OCI-LY3 (cell line): Measurements from ENCODE around the gene FAM98A.

ENCODE experiments used
- H2AFZ ChIP-seq: fragments of 200-600, 300-600 bp; shearing (Covaris generic); 2 replicates; pipeline ENCODE4 v1.6.0; 2014; ENCODE audit warnings: antibody characterized with exemption, low read depth, low read length
- H3K27ac ChIP-seq: fragments of 200-600, 300-600 bp; sonication (generic); 2 replicates; pipeline ENCODE4 v1.5.1; 2014; ENCODE audit warnings: mild to moderate bottlenecking, low read length, moderate library complexity, mixed read lengths
- H3K27me3 ChIP-seq: fragments of 200-600, 300-600 bp; sonication (generic); 2 replicates; pipeline ENCODE4 v1.6.1; 2014; ENCODE audit warnings: low read depth, low read length, mixed read lengths
- H3K36me3 ChIP-seq: fragments of 200-600, 300-600 bp; sonication (generic); replicated peaks from 2 replicates; pipeline ENCODE3; 2014; ENCODE audit warnings: low read depth, low read length, mixed read lengths
- H3K4me1 ChIP-seq: fragments of 300-600, 200-600 bp; sonication (generic); 2 replicates; pipeline ENCODE4 v1.6.1; 2014; ENCODE audit warnings: low read length, mixed read lengths
- H3K4me2 ChIP-seq: fragments of 200-600, 300-600 bp; sonication (generic); 2 replicates; pipeline ENCODE4 v1.6.1; 2014; ENCODE audit warnings: low read length, mixed read lengths
- H3K4me3 ChIP-seq: fragments of 300-600, 200-600 bp; sonication (generic); 2 replicates; pipeline ENCODE4 v1.5.1; 2014; ENCODE audit warnings: antibody characterized with exemption, mild to moderate bottlenecking, low read length, moderate library complexity
- H3K79me2 ChIP-seq: fragments of 300-600, 200-600 bp; shearing (Covaris generic); 2 replicates; pipeline ENCODE4 v1.6.1; 2014; ENCODE audit warnings: mild to moderate bottlenecking, low read length, mixed read lengths
- H3K9ac ChIP-seq: fragments of 300-600, 200-600 bp; shearing (Covaris generic); 2 replicates; pipeline ENCODE4 v1.6.0; 2014; ENCODE audit warnings: mild to moderate bottlenecking, low read length, moderate library complexity
- H3K9me3 ChIP-seq: fragments of 200-600, 300-600 bp; shearing (Covaris generic); 2 replicates; pipeline ENCODE4 v1.6.1; 2014; ENCODE audit warnings: low read length, mixed read lengths; ENCODE audit not compliant: insufficient read depth
- H4K20me1 ChIP-seq: fragments of 200-600, 300-600 bp; sonication (generic); 2 replicates; pipeline ENCODE4 v1.6.1; 2016; ENCODE audit warnings: low read length, mixed read lengths; ENCODE audit not compliant: insufficient read depth
- EZH2phosphoT487 ChIP-seq: fragments of 200-600 bp; shearing (Covaris generic); IDR thresholded peaks from 2 replicates; pipeline ENCODE4 v1.6.1; 2018; ENCODE audit warnings: antibody characterized with exemption, mixed run types, low read depth
- TF ChIP-seq, protein P1 (sequence below): fragments of 200-600, 300-600 bp; sonication (generic); IDR thresholded peaks from 2 replicates; pipeline ENCODE4 v1.5.1; 2014; ENCODE audit warnings: antibody characterized with exemption, low read length, low read depth

The FAM98A gene

DNA sequence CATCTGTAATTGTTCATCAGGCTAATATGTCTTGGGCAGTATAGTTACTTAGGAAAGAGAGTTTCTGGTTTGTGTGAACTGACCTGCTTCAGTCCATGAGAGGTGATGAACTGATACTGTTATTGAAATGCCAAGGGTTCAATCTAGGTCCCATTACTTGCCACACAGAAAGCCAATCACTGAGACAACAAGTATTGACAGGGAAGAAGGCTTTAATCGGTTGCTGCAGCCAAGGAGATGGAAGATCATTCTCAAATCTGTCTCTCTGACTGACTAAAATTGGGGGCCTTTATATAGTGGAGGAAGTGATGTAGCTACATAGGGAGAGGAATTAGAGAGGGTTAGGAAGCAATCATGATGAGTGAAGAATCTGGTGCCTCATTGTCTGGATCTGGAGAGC is 19.9 kb upstream of the FAM98A start:
- Histone ChIP-seq H3K27ac (peak overlapping the region; percentile 5; the same call in 1 of the 2 replicates), H3K4me1 (peaks cover 8% of the 10 kb centered on the region; the same call in 1 of the 2 replicates), H3K4me3 (no peak overlapping the region), H3K36me3 (peaks cover 23% of the 10 kb centered on the region), H2AFZ (no peak overlapping the region), H3K4me2 (no peak overlapping the region), H4K20me1 (no peaks in the 10 kb centered on the region), H3K79me2 (no peaks in the 10 kb centered on the region), H3K9me3 (peaks cover 17% of the 10 kb centered on the region), H3K27me3 (no peaks in the 10 kb centered on the region), H3K9ac (no peak overlapping the region)
- TF ChIP-seq, protein P1, sequence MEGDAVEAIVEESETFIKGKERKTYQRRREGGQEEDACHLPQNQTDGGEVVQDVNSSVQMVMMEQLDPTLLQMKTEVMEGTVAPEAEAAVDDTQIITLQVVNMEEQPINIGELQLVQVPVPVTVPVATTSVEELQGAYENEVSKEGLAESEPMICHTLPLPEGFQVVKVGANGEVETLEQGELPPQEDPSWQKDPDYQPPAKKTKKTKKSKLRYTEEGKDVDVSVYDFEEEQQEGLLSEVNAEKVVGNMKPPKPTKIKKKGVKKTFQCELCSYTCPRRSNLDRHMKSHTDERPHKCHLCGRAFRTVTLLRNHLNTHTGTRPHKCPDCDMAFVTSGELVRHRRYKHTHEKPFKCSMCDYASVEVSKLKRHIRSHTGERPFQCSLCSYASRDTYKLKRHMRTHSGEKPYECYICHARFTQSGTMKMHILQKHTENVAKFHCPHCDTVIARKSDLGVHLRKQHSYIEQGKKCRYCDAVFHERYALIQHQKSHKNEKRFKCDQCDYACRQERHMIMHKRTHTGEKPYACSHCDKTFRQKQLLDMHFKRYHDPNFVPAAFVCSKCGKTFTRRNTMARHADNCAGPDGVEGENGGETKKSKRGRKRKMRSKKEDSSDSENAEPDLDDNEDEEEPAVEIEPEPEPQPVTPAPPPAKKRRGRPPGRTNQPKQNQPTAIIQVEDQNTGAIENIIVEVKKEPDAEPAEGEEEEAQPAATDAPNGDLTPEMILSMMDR: no peak
- TF ChIP-seq EZH2phosphoT487: no peak

DNA sequence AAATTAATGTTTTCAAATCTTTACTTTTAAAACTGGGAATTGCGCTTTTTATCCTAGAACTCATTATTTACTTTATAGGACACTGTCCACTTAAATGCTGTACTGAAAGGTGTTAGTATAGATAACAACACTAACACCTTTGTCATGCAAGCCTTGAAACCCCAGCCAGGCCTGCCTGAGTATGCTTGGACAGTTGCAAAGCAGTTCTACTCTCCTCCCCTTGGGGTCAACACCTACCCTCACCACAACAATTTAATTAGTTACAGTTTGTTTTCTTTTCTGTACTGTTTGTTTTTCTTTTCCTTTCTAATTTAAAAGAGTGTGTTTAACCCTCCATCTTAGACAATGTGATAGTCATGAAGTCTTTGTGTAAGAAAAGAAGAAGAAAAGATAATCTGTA is 18.9 kb upstream of the FAM98A start:
- Histone ChIP-seq H3K79me2 (no peaks in the 10 kb centered on the region), H3K4me3 (no peak overlapping the region), H3K4me2 (no peak overlapping the region), H3K9me3 (peaks cover 17% of the 10 kb centered on the region), H3K27me3 (no peaks in the 10 kb centered on the region), H4K20me1 (no peaks in the 10 kb centered on the region), H3K36me3 (peaks cover 23% of the 10 kb centered on the region), H2AFZ (no peak overlapping the region), H3K9ac (no peak overlapping the region), H3K4me1 (peaks cover 8% of the 10 kb centered on the region; the same call in 1 of the 2 replicates), H3K27ac (no peak overlapping the region)
- no peak for TF ChIP-seq EZH2phosphoT487
- TF ChIP-seq, protein P1: no peak

DNA sequence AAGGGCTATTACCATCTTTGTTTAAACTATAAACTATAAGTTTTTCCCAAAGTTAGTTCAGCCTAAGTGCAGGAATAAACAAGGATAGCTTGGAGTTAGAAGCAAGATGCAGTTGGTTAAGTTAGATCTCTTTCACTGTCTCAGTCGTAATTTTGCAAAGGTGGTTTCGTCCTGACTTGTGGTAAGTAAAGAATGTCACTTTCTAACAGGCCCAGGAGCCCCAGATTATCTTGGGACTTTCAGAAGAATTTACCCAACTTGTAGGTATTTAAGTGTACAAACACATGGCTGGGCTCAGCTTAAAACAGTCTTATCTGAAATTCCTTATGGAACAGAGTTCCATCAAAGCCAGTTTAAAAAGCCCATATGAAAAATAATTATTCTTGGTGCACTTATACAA is 18.3 kb upstream of the FAM98A start:
- peaks cover 8% of the 10 kb centered on the region; the same call in 1 of the 2 replicates for H3K4me1 ChIP-seq
- H2AFZ ChIP-seq: no peak overlapping the region
- no peak overlapping the region for H3K9ac ChIP-seq
- H4K20me1 ChIP-seq: no peaks in the 10 kb centered on the region
- no peaks in the 10 kb centered on the region for H3K79me2 ChIP-seq
- H3K27me3 ChIP-seq: no peaks in the 10 kb centered on the region
- TF ChIP-seq, protein P1: no peak
- TF ChIP-seq EZH2phosphoT487: no peak
- H3K36me3 ChIP-seq: peaks cover 23% of the 10 kb centered on the region
- peaks cover 17% of the 10 kb centered on the region for H3K9me3 ChIP-seq
- no peak overlapping the region for H3K4me2 ChIP-seq
- H3K27ac ChIP-seq: no peak overlapping the region
- H3K4me3 ChIP-seq: no peak overlapping the region

DNA sequence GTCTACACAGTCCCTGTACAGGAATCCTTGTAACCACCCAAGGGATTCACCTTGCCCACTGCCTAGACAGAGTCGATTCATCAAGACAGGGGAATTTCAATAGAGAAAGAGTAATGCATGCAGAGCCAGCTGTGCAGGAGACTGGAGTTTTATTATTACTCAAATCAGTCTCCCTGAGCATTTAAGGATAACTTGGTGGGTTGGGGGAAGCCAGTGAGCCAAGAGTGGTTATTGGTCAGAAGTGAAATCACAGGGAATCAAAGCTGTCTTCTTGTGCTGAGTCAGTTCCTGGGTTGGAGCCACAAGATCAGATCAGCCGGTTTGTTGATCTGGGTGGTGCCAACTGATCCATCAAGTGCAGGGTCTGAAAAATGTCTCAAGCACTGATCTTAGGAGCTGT is 17.8 kb upstream of the FAM98A start:
- TF ChIP-seq, protein P1: no peak
- no peak for TF ChIP-seq EZH2phosphoT487
- H2AFZ ChIP-seq: no peak overlapping the region
- no peaks in the 10 kb centered on the region for H4K20me1 ChIP-seq
- peaks cover 17% of the 10 kb centered on the region for H3K9me3 ChIP-seq
- no peaks in the 10 kb centered on the region for H3K79me2 ChIP-seq
- H3K4me3 ChIP-seq: no peak overlapping the region
- H3K36me3 ChIP-seq: peaks cover 23% of the 10 kb centered on the region
- H3K27ac ChIP-seq: no peak overlapping the region
- H3K27me3 ChIP-seq: no peaks in the 10 kb centered on the region
- H3K4me2 ChIP-seq: no peak overlapping the region
- H3K4me1 ChIP-seq: peaks cover 8% of the 10 kb centered on the region; the same call in 1 of the 2 replicates
- H3K9ac ChIP-seq: no peak overlapping the region
